NCI-H2081 (cell line): ENCODE data around the gene IGF2R.

Experiments
- DNase-seq, 2 experiments: peaks; one replicate each; lab custom pipeline; 2025; lab: John Stamatoyannopoulos, UW

Gene IGF2R

DNA sequence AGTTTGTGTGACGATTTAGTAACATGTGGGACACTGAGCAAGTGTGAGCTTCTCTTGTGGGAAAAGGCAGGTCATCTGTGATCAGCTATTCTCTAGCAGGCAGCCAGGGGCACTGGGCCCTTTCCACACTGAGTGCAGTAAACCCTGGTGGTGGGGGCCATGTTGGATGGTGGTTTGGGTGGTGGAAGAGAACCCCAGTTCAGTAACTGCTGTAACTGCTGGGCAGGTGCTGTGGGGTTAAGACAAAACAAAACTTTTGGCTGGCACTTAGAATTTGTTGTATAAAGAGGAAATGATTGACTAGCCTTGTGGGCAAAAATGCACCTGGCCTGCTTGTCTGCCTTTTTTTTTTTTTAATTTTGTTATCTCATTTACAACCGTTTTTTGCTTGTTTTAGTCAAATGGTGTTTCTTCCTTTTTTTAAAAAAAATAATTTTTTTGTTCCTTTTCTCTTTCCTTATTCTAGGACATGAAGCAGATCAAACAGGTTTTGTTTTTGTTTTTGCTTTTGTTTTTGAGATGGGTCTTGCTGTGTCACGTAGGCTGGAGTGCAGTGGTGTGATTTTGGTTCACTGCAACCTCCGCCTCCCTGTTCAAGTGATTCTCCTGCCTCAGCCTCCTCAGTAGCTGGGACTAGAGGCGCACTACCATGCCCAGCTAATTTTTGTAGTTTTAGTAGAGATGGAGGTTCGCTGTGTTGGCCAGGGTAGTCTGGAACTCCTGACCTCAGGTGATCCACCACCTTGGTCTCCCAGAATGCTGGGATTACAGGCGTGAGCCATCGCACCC is 59.8 kb downstream of the IGF2R start:
- no peak for DNase-seq

DNA sequence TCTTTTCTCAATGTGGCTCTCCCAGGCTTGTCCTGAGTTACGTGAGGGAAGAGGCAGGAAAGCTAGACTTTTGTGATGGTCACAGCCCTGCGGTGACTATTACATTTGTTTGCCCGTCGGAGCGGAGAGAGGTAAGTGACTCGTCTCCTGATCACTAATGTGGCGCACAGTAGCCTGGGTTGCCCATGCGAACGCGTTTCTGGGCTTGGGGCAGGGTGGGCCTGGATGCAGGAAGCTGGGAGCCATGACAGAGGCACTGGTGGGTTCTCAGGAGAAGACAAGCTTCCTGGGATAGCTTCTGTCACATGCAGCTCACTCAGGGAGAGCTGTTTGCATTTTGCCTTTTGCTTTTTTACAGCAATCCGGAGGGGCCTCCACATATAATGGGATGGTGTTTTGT is 60.6 kb downstream of the IGF2R start:
- no peak for DNase-seq

DNA sequence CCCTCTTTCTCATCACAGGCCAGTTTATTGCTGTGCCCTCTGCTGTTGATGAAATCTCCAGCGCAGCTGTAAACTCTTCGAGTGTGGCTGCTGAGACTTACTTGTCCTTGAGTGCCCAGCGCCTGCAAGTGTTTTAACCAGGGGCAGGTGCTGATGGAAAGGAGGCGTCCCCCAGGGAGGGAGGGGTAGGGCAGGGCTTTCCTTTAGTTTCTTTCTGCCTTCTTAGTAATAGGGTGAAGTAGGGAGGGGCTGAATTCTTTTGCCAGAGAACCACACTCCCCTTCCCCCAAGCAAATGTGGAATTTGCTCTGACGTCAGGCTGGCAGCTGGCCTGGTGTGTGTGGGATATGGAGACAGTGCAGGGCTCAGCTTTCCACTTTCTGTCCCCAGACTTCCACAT is 61.2 kb downstream of the IGF2R start:
- DNase-seq = no peak

DNA sequence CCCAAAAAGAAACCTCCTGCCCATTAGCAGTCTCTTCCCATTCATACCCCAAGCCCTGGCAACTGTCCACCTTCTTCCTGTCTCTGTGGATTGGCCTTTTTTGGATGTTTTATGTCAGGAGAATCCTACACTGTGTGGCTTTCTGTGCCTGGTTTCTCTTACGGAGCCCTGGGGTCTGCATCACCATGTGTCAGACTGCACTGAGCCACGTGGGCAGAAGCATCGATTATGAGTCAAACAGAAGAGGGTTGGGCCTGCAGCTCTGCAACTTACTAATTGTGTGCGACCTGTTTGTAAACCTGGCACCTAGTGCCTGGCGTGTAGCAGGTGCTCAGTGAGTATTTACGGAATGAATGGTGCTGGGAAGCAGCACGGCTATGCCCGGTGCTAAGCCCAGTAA is 62.6 kb downstream of the IGF2R start:
- DNase-seq = no peak

DNA sequence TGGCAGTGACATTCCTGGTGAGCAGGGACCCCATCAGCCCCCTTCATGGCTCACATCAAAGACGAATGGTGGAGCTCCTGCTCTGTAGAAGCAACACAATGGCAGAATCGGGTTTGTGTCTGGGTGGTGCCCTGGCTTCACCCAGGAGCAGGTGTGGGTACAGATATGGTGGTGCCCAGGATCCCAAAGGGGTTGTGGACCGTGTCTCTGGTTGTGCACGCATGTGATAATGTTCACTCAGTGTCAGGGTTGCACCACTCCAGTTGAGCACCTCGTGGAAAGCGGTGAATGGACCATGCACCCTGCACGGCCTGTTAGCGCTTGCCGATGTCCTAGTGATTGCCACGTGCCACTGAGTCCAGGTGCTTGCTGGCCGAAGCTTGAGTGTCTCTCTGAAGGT is 63.0 kb downstream of the IGF2R start:
- DNase-seq = no peak

DNA sequence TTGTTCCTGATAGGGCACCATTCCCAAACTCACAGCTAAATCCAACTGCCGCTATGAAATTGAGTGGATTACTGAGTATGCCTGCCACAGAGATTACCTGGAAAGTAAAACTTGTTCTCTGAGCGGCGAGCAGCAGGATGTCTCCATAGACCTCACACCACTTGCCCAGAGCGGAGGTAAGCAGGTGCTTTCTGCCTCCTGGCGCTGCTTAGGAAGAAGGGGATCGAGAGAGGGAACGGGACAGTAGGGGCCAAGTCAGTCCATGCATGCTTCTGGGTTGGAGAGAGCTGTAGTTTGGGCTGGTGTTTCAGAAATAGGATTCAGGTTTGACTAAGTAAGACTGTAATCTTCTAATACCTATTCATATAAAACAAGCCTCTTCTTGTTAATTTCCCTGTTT is 63.7 kb downstream of the IGF2R start:
- no peak for DNase-seq

DNA sequence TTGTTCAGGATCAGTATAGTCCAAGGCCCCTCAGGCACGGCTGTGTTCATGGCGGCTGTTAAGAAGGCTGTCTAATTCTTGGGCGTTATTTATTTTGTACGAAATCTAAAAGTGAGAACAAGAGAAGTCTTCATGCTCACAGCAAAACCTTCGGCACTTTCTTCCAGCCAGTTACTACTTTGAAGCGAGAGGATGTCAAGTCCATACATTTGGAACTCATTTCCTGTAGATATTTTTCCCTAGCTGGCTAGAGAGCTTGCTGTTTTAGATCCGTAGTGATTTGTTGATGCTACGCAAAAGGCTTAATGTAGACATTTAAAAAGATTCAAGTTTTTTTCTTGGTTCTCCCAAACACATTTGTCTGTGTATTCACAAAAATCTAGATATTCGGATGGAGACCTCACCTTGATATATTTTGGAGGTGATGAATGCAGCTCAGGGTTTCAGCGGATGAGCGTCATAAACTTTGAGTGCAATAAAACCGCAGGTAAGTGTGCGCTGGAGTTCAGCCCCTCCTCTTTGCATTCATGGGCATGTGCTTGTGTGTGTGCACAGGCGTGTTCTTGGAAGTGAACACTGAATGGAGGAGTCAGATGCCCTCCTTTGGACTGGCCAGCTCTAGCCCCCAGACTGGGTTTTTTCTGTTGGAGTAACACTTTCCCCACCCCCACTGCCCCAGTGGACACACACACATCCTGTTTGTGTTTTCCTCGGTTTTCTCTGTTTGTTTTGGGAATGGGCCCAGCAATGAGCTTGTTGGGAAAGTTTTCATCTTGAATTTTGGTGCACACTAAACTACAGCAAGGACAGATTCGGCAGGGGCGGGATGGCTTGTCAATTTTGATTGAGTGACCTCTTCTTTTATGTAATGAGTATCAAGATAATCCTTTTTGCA is 65.4 kb downstream of the IGF2R start:
- DNase-seq = no peak

DNA sequence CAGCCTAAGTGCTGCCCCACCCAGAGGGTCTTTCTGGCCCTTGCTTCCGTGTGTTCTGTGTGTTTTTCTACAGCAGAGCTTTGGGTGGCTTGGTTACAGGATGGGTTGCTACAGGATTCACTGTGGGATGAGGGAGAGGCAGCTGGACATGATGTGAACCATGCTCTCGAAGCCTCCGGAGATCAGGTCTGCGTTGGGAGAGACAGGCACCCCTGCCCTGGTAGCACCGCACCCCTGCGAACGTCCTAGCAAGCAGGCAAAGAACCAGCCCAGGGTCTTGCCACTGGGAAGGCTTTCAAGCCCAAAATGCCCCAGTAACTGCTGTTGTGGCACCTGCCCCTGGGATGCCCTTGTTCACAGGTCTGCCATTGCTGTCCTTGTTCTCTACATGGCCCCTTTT is 66.4 kb downstream of the IGF2R start:
- no peak for DNase-seq

DNA sequence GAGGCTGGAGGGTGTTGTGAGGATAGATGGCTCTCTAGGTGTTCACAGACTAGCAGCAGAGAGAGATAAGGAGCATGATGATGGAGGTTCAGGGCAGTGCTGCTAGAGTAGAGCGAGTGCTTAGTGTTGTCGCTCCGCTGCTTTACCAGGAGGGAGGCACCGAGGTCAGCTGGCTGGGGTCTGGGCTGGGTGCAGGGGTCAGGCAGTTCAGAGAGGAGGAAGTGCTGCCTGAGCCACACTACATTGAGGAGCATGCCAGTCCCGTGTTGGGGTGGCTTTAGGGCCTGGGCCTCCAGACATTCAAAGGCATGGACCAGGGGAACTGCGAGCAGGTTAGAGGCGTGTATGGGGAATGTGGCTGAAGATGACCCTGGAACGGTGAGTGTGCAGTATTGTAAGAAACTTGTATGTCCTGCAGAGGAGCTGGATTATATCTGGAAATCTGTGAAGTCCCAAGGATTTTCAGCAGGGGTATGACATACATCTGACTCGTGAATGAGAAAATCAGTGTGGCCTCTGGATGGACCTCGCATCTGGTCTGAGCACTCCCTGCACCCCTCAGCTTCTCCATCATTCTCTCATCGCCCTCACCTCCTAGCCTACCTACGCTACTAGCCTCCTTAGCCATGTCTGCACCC is 66.9 kb downstream of the IGF2R start:
- no peak for DNase-seq

DNA sequence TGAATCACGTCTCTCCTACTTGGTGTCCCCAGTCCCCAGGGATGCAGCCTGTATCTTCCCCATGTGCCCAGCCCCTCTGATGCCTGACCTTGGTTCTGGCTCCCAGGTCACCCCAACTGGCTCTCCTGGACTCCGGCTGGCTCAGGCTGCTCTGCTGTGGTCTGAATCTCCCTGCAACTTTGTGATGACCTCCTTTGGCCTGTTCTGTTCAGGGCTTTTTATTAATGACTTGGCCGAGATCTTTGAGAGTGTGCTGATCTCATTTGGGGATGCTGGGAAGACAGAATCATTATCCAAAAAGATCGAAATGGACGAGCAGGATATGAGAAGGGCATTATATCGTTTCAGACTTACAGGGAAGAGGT is 67.4 kb downstream of the IGF2R start:
- DNase-seq = no peak

DNA sequence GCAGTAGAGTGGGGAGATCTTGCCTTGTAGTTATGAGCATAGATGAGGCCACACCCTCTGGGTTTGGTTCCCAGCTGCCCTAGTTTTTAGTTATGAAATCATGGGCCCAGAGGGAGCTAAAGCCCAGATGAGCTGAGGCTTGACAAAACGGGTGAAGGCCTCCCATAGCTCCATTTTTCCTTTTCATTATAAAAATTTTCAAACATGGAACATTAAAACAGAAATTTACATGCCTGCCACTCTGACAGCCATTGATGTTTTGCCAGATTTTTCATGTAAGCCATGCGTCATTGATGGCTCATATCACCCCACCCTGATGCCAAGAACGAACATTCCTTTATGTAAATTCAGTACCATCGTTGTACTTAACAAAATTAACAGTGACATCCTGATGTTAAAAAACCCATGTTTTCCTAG is 67.9 kb downstream of the IGF2R start:
- DNase-seq = no peak

DNA sequence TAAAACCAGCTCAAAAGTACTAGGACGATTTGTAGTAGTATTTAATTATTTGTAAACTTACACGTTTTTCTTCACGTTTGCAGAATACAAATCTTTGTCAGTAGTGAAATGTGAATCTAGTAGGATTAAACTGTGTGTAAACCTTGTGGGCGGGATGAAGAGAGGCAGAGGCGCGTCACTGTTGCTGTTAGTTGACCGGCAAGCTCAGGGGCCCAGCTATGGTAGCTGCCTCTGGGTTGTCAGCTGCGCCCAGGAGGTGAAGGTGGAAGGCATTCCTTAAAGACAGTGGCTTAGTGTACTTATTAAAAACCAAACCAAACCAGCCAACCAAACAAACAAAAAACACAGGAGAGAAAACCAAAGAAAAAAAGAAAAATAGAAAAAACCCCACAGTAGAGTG is 69.6 kb downstream of the IGF2R start:
- no peak for DNase-seq

DNA sequence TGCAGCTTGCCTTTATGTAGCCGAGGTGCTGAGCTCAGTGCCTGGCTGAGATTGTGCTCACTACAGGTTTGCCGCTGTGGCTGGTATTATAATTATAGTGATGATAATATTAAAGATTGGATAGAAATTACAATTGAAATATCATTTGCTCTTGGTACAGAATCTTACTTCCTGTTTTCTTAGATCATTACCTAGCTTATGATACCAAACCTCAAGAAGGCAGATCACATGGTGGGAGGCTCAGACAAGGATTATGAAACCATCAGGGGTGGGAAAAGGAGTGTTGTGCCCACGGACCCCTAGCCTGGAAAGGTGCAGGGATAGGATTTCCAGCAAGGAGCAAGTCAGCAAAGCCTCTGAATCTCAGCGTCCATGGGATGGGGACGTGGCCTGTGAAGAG is 70.6 kb downstream of the IGF2R start:
- DNase-seq = no peak

DNA sequence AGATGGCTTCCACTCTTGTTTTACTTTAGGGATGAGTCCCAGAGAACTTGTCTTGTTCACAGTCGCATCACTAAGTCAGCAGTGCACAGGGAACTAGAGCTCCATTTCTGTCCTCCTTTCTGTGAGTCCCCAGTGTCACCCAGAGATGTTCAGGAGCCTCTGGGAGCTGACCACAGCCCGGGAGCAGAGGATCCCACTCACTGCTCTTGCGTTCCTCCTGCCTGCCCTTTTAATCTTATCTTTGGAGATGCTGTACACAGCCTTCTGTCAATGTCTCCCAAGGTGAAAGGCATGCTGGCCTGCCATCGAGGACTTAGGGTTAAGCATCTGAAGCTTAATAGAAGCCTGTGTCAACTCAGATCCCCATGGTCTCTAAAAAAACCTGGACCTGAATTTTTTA is 71.2 kb downstream of the IGF2R start:
- no peak for DNase-seq

DNA sequence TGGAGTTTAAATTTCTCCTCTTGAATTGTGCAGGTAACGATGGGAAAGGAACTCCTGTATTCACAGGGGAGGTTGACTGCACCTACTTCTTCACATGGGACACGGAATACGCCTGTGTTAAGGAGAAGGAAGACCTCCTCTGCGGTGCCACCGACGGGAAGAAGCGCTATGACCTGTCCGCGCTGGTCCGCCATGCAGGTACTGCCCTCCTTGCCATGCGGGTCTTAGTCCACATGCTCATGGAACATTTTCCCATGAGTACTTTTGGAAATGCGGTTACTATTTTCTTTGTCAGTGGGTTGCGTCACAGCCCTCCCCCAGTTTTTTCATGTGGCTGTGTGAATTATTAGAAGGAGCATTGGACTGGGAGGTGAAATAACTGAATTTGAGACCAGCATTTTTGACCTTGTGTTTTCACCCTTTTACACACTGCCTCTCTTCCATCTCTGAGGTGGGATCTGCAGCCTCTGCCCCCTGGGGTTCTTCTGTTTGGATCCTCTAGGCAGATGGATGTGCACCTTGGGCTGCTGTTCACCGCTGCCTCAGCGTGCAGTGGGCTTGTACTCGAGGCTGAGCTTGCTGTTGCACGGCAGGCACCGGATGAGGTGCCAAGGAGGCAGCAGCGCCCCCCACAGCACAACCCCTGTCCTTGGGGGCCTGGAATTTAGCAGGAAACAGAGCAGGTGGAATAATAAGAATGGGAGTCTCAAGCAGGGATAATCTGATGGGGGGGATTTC is 71.8 kb downstream of the IGF2R start:
- DNase-seq = no peak

DNA sequence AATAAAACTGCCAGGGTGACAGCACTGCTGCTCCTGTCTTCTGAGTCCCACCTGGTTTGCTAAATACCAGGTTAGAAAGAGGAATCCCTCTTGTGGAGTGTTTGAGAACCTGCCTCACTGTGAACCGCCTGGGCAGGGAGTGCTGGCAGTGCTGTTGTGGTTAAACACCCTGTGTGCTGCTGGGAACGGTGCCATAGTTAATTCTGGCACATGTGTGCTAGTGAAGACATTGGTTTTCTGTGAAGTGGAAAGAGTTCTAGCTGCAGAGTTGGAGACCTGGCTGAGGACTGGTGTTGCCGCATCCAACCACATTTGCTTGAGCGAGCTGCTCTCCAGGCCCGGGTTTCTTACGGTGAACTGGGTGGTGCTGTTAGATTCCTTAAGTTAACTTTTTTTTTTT is 72.7 kb downstream of the IGF2R start:
- DNase-seq = peak; percentile 3 to 12

DNA sequence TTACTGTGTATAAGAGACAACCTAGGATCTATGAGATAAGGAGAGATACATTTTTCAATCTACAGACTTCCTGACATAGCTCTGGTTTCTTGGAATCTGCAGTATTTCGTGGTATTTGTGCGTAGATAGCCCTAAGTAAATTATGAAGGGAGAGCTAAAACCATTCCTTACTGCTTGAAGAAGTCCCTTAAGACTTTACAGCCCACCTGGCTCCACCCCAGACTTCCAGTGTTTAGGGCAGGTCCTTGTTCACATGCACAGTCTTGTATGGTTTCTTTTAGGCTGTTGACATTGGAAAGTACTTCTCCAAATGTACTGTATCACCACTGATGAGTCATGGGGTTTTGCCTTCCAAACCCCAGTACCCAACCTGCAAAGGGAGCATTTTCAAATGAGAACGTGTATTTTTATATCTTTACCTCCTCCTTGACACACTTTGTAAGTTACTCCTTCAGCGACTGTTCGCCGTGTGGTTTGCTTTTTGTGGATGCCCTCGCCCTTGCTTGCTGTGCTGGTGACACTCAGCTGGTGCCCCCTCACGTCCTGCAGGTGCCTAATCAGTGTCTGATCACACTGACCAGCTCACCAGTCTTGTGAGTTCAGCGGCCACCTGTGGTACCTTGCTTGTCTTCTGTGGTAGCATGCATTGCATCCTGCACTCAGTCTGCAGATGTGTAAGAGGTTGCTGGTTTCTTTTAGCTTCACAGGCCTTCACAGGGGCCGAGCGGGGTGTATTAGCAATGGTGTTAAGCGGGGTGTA is 73.3 kb downstream of the IGF2R start:
- DNase-seq = no peak

DNA sequence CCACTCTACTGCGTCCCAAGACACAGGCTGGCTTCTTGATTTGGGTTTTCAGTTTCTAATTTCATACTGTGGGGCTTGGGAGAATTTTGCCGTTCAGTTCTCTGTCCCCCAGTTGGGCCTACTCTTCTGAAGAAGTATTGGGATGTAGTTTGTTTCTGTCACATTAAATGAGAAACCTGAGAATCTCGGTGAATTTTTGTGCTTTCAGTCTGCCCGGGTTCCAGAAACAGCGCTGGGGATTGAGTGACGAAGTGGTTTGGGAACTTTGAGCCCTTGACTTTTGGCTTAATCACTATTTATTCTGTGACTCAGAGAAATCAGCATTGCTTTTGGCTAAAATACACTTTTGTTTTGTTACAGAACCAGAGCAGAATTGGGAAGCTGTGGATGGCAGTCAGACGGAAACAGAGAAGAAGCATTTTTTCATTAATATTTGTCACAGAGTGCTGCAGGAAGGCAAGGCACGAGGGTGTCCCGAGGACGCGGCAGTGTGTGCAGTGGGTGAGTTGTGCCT is 74.0 kb downstream of the IGF2R start:
- no peak for DNase-seq

DNA sequence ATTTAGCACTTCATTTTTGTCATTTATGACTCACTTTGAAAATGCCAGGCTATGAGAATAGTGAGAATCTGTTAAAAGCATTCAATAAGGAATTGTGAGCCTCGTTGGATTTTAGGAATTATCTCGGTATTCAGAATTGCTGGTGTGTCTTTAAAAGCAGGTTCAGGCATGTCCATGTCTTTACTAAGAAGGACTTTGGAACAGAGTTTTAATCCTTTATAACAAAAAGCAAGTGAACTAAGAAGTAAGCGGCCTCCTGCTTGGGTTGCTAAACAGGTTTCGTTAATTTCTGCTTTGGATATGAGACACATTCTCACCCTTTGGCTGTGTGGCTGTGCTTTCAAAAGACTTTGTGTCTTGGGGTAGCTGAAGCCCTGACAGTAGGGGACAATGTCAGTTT is 74.9 kb downstream of the IGF2R start:
- DNase-seq = no peak

DNA sequence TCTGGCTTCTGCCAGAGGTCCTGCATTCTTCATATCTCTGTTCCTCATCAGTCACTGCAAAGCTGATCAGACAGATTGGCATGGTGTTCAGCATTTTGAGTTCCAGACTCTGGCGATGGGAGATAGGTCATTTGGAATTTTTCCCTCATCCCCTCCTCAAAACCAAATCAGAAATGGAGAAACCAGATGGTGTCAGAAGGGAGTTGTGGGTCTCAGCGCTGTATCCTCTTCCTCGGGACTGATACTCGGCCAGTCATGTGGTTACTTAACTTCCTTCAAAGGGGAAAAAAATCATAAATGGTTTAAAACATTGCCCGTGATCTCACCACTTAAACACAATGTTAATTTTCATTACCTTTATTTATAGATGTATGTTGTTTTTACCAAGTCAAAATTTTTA is 75.8 kb downstream of the IGF2R start:
- DNase-seq = no peak

DNA sequence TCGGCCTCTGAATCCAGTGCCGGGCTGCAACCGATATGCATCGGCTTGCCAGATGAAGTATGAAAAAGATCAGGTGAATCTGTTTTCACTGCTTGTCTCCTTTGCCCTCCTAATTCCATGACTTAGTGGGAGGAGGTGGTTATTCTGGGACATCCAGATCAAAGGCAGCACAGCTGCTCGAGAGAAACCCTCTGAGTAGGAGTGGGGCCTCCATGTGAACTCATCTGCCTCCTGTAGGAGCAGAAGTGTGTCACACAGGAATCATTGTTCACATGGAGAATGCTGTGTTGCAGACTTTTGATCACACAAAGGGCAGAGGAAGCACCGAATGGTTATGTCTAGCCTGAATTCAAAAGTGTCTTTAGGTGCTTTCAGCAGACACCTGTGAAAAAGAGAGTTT is 79.6 kb downstream of the IGF2R start:
- DNase-seq = no peak
